Lower leg skin (tissue), 4 donors: Measurements from ENCODE around the gene DNAJC8. TPM values are rescaled to one million over a fixed set of nuclear protein-coding genes. Genes with fewer than 3 reads are reported as not detected.

Source experiments
- DNase-seq, 2 donors: peaks; one replicate each; pipeline ENCODE4 v3.0.0-alpha.2; 2019; ENCODE audit warnings: low spot score in 2 of 2
- H3K4me3 ChIP-seq: fragments of 200-600 bp; sonication (generic); 2 replicates; pipeline ENCODE4 v1.5.1; 2017; ENCODE audit warnings: mild to moderate bottlenecking, low read depth; ENCODE audit not compliant: poor library complexity, severe bottlenecking
- POLR2A ChIP-seq, 2 donors: fragments of 450-650 bp; IDR thresholded peaks; one replicate each; pipeline ENCODE4 v1.6.1; 2016 to 2017; ENCODE audit warnings: antibody characterized with exemption in 2 of 2, mild to moderate bottlenecking in 1 of 2, moderate library complexity in 1 of 2
- WGBS, 2 donors: methylation state at CpG; one replicate each; pipeline ENCODE4 v1.1.5; 2018; 5-methylcytosine and 5-hydroxymethylcytosine counted together
- intact Hi-C: fragments of 100-400 bp; cut with DNase I; formaldehyde crosslinking; loops from one replicate; pipeline ENCODE4 v1.15.0; 2023; ENCODE audit warnings: low total_unique reads
- total RNA-seq, 4 donors: library from RNA; depleted of rRNA; stranded (reverse); fragments of >200 nt; gene quantifications; one replicate each; pipeline ENCODE4 v1.1.0, GENCODE V29; 2016
- TF ChIP-seq, protein P1 (sequence below), 3 donors: fragments of 450-650 bp; IDR thresholded peaks; one replicate each; pipeline ENCODE4 v1.5.1; 2016; ENCODE audit warnings: antibody characterized with exemption in 3 of 3, mild to moderate bottlenecking in 3 of 3, moderate library complexity in 2 of 3

DNAJC8 gene
- total RNA-seq, 4 donors from 2014 or later, result 33.5 to 40.4 (median 35.3) TPM

DNA sequence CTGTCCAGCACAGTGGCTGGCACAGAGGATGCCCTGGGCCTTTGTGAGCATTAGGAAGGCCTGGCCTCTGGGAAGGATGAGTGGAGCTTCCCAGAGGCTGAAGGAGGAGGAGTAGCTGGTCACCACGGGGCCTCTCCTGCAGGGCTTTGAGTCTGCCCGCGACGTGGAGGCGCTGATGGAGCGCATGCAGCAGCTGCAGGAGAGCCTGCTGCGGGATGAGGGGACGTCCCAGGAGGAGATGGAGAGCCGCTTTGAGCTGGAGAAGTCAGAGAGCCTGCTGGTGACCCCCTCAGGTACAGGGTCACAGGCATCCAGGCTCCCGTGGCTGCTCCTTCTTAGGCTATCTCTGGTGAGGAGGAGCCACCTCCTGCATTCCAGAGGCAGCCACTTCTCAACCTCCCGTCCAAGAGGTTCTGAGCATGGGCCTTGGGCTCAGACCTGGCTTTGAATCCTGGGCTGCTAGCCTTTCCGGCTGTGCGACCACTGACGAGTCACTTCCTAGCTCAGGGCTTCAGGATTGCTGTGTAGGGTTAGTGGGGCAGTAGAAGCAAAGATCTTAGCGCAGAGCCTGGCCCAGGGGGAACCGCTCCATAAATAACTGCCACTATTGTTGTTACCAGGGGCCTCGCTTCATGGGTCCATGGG lies 40.5 kb upstream of the DNAJC8 start:
- no peak overlapping the region for H3K4me3 ChIP-seq
- 86 to 90% methylated on average over 17 of the region's 17 CpGs for WGBS, 2 donors
- TF ChIP-seq POLR2A (IDR thresholded peaks at IDR 0.05), result no peak
- TF ChIP-seq, protein P1, sequence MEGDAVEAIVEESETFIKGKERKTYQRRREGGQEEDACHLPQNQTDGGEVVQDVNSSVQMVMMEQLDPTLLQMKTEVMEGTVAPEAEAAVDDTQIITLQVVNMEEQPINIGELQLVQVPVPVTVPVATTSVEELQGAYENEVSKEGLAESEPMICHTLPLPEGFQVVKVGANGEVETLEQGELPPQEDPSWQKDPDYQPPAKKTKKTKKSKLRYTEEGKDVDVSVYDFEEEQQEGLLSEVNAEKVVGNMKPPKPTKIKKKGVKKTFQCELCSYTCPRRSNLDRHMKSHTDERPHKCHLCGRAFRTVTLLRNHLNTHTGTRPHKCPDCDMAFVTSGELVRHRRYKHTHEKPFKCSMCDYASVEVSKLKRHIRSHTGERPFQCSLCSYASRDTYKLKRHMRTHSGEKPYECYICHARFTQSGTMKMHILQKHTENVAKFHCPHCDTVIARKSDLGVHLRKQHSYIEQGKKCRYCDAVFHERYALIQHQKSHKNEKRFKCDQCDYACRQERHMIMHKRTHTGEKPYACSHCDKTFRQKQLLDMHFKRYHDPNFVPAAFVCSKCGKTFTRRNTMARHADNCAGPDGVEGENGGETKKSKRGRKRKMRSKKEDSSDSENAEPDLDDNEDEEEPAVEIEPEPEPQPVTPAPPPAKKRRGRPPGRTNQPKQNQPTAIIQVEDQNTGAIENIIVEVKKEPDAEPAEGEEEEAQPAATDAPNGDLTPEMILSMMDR (IDR thresholded peaks at IDR 0.05), result no peak
- intact Hi-C loops, result no loop called here
- DNase-seq, result no peak

DNA sequence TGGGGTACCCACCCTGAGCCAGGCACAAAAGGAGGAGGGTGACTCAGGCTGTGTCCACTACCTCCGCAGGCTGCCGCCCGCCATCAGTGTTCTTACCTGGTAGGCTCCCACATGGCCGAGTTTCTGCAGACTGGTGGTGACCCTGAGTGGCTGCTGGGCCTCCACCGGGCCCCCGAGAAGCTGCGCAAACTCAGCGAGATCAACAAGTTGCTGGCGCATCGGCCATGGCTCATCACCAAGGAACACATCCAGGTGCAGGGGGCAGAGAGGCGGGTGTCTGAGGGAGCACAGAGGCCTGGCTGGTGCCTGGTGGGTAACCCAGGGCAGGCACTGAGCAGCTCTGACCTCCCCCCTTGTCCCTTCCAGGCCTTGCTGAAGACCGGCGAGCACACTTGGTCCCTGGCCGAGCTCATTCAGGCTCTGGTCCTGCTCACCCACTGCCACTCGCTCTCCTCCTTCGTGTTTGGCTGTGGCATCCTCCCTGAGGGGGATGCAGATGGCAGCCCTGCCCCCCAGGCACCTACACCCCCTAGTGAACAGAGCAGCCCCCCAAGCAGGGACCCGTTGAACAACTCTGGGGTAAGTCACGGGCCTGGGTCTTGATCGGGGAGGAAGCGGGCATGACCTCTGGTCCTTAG lies 39.5 kb upstream of the DNAJC8 start:
- intact Hi-C loops, result no loop called here
- DNase-seq, result no peak
- 94 to 96% methylated on average over 20 of the region's 20 CpGs for WGBS, 2 donors
- no peak overlapping the region for H3K4me3 ChIP-seq
- TF ChIP-seq, protein P1 (IDR thresholded peaks at IDR 0.05), result no peak
- TF ChIP-seq POLR2A (IDR thresholded peaks at IDR 0.05), result no peak

DNA sequence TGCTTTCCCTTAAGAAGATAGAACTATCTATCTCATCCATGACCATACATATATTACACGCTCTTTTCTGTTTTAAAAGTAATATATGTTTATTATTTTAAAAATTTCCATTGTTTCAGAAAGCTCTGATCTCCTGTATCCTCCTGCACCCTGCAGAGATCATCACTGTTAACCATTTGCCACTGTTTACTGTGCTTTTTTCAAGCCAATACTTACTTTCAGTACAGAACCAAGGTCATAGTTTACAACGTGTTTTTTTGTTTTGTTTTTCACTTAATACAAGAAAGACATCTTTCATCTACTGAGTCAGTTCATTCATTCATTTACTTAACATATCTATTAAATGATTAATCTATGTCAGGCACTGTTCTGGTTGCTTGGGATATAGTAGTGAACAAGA lies 36.7 kb upstream of the DNAJC8 start:
- no peak overlapping the region for H3K4me3 ChIP-seq
- DNase-seq, result no peak
- 80 to 84% methylated on average over 2 of the region's 2 CpGs for WGBS, 2 donors
- intact Hi-C loops, result no loop called here
- no peak for TF ChIP-seq POLR2A (IDR thresholded peaks at IDR 0.05)
- TF ChIP-seq, protein P1 (IDR thresholded peaks at IDR 0.05), result no peak

DNA sequence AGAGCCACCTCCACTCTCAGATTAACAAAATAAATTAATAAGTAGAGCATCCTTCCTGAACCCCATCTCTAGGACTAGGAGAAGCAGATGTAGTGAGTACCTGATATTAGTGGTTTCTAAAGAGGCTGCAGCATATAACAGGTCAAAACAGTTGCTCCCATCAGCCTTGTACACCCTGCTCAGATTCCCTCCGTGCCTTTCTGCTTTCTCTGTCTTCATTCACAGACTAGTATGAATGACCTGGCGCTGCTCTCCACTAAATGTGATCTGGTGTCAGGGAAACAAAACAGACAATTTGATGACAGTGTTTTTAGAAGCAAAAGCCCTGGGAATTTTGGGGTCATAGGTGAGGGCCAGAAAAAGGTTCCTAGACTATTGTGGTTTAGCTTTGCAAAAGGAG lies 34.8 kb upstream of the DNAJC8 start:
- TF ChIP-seq, protein P1 (IDR thresholded peaks at IDR 0.05), result no peak
- no peak for TF ChIP-seq POLR2A (IDR thresholded peaks at IDR 0.05)
- intact Hi-C loops, result no loop called here
- WGBS, 2 donors, result 92 to 94% methylated on average over 2 of the region's 2 CpGs
- no peak for DNase-seq
- H3K4me3 ChIP-seq, result no peak overlapping the region

DNA sequence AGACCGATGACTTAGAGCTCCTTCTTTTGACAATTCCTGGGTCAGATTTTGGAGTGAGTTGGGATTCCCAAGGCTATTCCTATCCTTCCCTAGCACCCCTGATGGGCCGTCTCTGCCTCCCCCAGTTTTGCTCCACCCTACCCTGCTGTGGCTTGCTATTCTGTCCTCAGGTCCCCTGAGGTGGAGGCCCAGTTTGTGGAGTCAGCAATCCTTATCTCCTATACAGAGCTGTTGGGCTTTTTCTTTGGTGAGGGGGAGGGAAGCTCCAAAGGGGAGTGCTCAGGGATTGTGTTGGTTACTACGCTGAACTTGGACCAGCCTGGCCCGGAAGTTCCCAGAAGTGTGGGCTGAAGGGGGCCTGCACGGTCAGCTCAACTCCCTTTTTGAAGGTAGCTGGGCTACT lies 34.1 kb upstream of the DNAJC8 start:
- TF ChIP-seq, protein P1 (IDR thresholded peaks at IDR 0.05), result no peak
- TF ChIP-seq POLR2A (IDR thresholded peaks at IDR 0.05), result no peak
- no peak overlapping the region for H3K4me3 ChIP-seq
- intact Hi-C loops, result no loop called here
- 80% methylated on average over 5 of the region's 5 CpGs for WGBS, 2 donors
- DNase-seq, result no peak
